ENCODE results near the gene SYTL3. TPM values are rescaled to one million over a fixed set of nuclear protein-coding genes. Genes with fewer than 3 reads are reported as not detected.

SYTL3 gene
- total RNA-seq, 1 donor: 2.2 TPM

DNA sequence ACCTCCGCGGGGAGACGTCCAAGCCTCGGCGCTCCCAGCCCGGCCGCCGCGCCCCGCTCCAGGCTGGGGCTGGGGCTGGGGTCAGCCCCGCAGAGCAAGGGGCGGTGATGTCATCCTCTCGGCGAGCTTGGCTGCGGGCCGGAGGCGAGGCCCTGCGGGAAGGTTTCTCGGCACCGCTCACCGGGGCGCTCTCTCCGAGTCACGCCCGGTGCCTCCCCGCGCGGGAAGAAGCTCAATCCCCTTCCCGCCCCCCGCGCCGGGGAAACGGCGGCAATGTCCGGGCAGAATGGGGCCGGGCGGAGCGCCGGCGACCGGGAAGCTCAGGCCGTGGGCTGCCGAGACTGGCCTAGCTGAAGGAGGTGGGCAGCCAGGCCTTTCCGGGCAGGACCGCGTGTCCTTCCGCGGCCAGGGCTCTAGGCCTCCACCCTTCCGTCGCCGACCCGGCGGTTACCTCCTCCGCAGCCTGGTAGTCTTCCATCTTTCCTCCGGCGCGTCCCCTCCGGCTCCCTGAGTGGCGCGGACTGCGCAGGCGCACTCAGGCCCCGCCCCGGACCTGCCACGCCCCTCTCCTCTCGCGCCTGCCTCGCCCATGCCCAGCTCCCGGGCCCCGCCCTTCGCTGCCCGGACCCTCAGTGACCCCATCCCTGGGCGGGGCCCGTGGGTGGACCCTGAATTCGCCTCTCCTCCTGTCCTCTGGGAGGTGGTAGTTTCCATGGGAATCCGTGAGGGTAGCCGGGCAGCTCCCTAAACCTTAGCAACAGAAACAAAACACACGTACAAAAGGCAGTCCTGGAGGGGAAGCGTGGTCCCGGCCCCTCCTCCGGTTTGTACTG, 5.4 kb upstream of the SYTL3 start, which contains the start of gene DYNLT1:
TSS of gene DYNLT1 (minus strand) at position 513 of the 833 bp plus-strand sequence. CDS start at position 478, 35 bp downstream.
- Histone ChIP-seq H3K9me3 (ENCODE audit: low read depth, low read length) (no peaks in the 10 kb centered on the region), H3K4me3 (ENCODE audit: insufficient read depth, low read length) (peak within 1 kb of the TSS; percentile 85), H3K27ac (ENCODE audit: low read depth, low read length) (peak within 1 kb of the TSS; percentile 92), H3K36me3 (ENCODE audit: insufficient read depth, low read length) (peaks cover 11% of the 10 kb centered on the region), H3K27me3 (ENCODE audit: insufficient read depth, low read length) (no peaks in the 10 kb centered on the region), H2AFZ (ENCODE audit: low read length) (peak within 1 kb of the TSS; percentile 79), H3K4me1 (ENCODE audit: insufficient read depth, low read length) (peaks cover 37% of the 10 kb centered on the region), H3K79me2 (ENCODE audit: insufficient read depth, low read length) (peaks cover 40% of the 10 kb centered on the region), H4K20me1 (ENCODE audit: insufficient read depth, low read length) (peaks cover 12% of the 10 kb centered on the region), H3K4me2 (ENCODE audit: insufficient read depth, low read length) (peak within 1 kb of the TSS; percentile 88)
- TF ChIP-seq, protein P1, sequence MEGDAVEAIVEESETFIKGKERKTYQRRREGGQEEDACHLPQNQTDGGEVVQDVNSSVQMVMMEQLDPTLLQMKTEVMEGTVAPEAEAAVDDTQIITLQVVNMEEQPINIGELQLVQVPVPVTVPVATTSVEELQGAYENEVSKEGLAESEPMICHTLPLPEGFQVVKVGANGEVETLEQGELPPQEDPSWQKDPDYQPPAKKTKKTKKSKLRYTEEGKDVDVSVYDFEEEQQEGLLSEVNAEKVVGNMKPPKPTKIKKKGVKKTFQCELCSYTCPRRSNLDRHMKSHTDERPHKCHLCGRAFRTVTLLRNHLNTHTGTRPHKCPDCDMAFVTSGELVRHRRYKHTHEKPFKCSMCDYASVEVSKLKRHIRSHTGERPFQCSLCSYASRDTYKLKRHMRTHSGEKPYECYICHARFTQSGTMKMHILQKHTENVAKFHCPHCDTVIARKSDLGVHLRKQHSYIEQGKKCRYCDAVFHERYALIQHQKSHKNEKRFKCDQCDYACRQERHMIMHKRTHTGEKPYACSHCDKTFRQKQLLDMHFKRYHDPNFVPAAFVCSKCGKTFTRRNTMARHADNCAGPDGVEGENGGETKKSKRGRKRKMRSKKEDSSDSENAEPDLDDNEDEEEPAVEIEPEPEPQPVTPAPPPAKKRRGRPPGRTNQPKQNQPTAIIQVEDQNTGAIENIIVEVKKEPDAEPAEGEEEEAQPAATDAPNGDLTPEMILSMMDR (IDR thresholded peaks at IDR 0.05; ENCODE audit: extremely low read depth, low read depth, low read length): no peak
- peak; percentile 97 for DNase-seq (ENCODE audit: insufficient read length, low spot score, missing footprints)

DNA sequence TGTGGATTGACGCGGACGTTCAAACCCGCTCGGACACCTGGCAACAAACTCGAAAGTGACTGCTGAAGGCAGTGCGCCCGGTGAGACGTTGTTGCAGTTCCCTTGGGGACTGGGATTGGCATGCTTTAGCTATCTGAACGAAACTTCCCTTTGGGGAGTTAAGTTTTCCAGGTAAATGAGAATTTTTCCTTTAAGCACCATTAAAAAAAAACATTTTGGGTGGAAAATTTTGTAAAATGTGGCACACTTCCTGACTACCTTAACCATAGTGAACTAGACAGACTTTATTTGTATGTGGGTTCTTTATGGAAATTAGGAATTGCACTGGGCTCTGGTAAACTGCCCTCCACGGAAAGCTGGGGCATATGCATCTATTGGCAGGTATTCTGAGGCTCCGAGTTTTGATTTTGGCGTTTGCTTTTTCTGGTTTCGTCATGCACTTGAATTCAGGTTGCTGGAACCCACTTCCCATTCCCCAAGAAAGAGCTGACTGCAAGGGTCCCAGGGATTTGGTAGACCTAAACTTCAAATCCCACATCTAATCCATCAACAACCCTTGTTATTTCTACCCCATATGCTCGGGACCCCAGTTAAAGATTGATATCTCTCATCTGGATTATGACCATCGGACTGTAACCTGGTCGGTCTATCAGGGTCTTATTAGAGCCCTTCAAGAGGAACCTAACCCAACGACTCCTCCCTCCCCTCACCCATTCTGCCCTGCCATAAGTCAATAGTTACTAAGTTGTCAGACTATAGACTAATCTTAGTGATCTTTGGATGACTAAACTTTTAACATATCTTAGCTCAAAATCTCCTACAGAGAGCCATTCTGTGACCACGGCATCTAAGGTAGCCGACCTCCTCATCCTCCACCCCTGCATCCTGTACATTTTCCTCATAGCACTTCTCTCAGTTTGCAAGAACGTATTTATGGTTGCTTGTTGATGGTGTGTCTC, 4.5 kb upstream of the SYTL3 start:
- DNase-seq (ENCODE audit: insufficient read length, low spot score, missing footprints): no peak
- Histone ChIP-seq H3K4me2 (ENCODE audit: insufficient read depth, low read length) (peak overlapping the region; percentile 88), H3K79me2 (ENCODE audit: insufficient read depth, low read length) (peaks cover 31% of the 10 kb centered on the region), H2AFZ (ENCODE audit: low read length) (peak overlapping the region; percentile 79), H3K9me3 (ENCODE audit: low read depth, low read length) (no peaks in the 10 kb centered on the region), H4K20me1 (ENCODE audit: insufficient read depth, low read length) (peaks cover 12% of the 10 kb centered on the region), H3K36me3 (ENCODE audit: insufficient read depth, low read length) (peaks cover 5% of the 10 kb centered on the region), H3K4me3 (ENCODE audit: insufficient read depth, low read length) (peak overlapping the region; percentile 85), H3K27me3 (ENCODE audit: insufficient read depth, low read length) (no peaks in the 10 kb centered on the region), H3K27ac (ENCODE audit: low read depth, low read length) (peak overlapping the region; percentile 92), H3K4me1 (ENCODE audit: insufficient read depth, low read length) (peaks cover 46% of the 10 kb centered on the region)
- TF ChIP-seq, protein P1 (IDR thresholded peaks at IDR 0.05; ENCODE audit: extremely low read depth, low read depth, low read length): no peak

DNA sequence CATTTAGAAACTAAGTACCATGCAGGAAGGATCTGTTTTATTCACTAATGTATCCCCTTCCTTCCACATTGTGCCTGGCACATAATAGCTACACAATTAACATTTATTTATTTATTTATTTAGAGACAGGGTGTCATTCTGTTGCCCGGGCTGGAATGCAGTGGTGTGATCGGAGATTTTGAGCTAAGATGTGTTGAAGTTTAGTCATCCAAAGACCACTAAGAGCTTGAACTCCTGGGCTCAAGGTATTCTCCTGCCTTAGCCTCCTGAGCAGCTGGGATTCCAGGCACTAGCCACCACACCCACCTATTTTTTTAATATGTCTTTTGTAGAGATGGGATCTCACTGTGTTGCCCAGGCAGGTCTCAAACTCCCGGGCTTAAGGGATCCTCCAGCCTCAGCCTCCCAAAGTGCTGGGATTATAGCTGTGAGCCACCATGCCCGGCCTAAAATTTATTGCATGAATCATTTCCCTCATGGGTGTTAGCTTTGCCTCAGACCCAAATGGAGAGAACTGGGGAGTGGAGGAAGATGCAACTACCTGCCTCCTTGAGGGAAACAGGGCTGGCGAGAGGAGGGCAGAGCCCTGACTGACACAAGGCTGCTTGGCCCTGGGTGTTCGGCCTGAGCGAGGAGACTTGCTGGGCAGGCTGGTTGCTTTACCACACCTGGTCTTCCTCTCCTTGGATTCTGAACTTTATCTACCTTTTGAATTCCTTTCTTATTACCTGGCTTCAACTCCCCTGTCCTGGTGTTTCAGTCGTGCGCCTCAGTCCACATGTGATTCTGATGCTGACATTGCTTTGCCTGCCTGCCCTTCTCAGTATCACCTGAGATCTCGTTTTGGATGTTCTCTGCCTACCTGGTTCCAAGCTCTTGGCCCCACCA, 3.6 kb upstream of the SYTL3 start:
- Histone ChIP-seq H3K9me3 (ENCODE audit: low read depth, low read length) (no peaks in the 10 kb centered on the region), H3K4me1 (ENCODE audit: insufficient read depth, low read length) (peaks cover 41% of the 10 kb centered on the region), H4K20me1 (ENCODE audit: insufficient read depth, low read length) (peaks cover 8% of the 10 kb centered on the region), H3K4me3 (ENCODE audit: insufficient read depth, low read length) (no peak overlapping the region), H3K27ac (ENCODE audit: low read depth, low read length) (no peak overlapping the region), H3K79me2 (ENCODE audit: insufficient read depth, low read length) (peaks cover 22% of the 10 kb centered on the region), H3K36me3 (ENCODE audit: insufficient read depth, low read length) (no peaks in the 10 kb centered on the region), H2AFZ (ENCODE audit: low read length) (no peak overlapping the region), H3K27me3 (ENCODE audit: insufficient read depth, low read length) (no peaks in the 10 kb centered on the region), H3K4me2 (ENCODE audit: insufficient read depth, low read length) (no peak overlapping the region)
- TF ChIP-seq, protein P1 (IDR thresholded peaks at IDR 0.05; ENCODE audit: extremely low read depth, low read depth, low read length): no peak
- DNase-seq (ENCODE audit: insufficient read length, low spot score, missing footprints): peak; percentile 79
